ENCODE results near the gene CHD9. TPM values are rescaled to one million over a fixed set of nuclear protein-coding genes. Genes with fewer than 3 reads are reported as not detected.
A peak's percentile ranks its signal among the peaks of the same experiment; 100 is the strongest.

Gene CHD9
- total RNA-seq, 4 donors from 2014 or later: 46.9 to 174 (median 133) TPM

DNA sequence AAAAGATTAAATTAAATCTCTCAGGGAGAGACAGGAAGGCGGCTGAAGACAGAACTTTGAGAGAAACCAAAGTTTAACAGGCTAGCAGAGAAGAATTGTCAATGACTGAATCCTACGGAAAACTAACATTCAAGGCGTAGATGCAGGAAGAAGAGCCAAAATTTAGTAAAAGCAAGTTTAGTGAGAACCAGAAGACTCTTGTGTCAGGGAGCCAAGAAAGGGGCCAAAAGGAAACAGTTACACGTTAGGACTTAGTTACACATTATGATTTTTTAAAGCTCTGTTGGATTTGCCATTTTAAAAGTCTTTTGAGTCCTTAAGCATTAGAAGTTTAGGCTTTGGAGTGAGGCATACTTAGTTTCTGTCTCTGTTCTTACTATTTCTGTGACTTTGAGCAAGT lies 164.6 kb downstream of the CHD9 start:
- TF ChIP-seq, protein P1, sequence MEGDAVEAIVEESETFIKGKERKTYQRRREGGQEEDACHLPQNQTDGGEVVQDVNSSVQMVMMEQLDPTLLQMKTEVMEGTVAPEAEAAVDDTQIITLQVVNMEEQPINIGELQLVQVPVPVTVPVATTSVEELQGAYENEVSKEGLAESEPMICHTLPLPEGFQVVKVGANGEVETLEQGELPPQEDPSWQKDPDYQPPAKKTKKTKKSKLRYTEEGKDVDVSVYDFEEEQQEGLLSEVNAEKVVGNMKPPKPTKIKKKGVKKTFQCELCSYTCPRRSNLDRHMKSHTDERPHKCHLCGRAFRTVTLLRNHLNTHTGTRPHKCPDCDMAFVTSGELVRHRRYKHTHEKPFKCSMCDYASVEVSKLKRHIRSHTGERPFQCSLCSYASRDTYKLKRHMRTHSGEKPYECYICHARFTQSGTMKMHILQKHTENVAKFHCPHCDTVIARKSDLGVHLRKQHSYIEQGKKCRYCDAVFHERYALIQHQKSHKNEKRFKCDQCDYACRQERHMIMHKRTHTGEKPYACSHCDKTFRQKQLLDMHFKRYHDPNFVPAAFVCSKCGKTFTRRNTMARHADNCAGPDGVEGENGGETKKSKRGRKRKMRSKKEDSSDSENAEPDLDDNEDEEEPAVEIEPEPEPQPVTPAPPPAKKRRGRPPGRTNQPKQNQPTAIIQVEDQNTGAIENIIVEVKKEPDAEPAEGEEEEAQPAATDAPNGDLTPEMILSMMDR (IDR thresholded peaks at IDR 0.05): no peak
- TF ChIP-seq POLR2A (IDR thresholded peaks at IDR 0.05): no peak
- no peaks in the 10 kb centered on the region for H3K9me3 ChIP-seq
- no peaks in the 10 kb centered on the region for H3K27me3 ChIP-seq
- H3K4me3 ChIP-seq: no peak overlapping the region
- H3K4me1 ChIP-seq: peaks cover 0 to 10% of the 10 kb centered on the region in 2 donors
- intact Hi-C loops (cut with DNase I; ENCODE audit: low total_unique reads): no loop called here
- H3K36me3 ChIP-seq: no peaks in the 10 kb centered on the region
- no peak for DNase-seq
- peak overlapping the region in 1 of 2 donors; percentile 39 for H3K27ac ChIP-seq

DNA sequence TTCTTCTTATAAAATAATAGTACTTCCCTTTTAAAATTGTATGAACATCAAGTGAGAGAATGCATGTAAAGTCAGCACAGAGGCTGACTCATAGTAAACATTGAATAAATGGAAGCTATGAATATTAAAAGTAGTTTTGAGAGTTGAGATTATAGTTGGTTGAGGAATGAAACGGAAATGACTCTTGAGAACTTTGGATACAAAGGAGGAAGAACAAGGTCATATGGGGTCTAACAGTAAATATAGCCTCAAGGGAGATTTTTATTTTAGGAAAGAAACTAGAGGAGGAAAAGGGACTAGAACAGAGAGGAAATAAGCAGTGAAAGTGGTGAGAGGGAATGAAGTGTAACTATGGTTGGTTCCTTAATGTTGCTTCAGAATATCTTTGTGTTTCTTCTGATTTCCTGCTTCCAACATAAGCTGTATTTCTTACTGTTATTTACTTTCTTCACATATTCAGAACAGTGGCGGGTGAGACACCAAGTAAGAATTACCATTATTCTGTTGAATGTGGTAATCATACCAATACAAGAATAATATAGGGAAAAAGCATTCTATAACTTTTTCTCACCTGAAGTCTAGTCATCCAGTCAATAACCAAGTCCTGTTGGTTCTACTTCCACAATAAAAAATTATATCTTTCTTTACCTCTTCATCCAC lies 165.1 kb downstream of the CHD9 start:
- Histone ChIP-seq H3K27ac (peak overlapping the region in 1 of 2 donors; percentile 39), H3K4me1 (peaks cover 0 to 10% of the 10 kb centered on the region in 2 donors), H3K36me3 (no peaks in the 10 kb centered on the region), H3K9me3 (no peaks in the 10 kb centered on the region), H3K27me3 (no peaks in the 10 kb centered on the region), H3K4me3 (no peak overlapping the region)
- no peak for TF ChIP-seq POLR2A (IDR thresholded peaks at IDR 0.05)
- TF ChIP-seq, protein P1 (IDR thresholded peaks at IDR 0.05): no peak
- intact Hi-C loops (cut with DNase I; ENCODE audit: low total_unique reads): no loop called here
- DNase-seq: no peak

GRCh38 chr16:53220585-53220984 lies 165.8 kb downstream of the CHD9 start:
- Histone ChIP-seq H3K4me1 (peaks cover 0 to 10% of the 10 kb centered on the region in 2 donors), H3K4me3 (no peak overlapping the region), H3K27me3 (no peaks in the 10 kb centered on the region), H3K9me3 (no peaks in the 10 kb centered on the region), H3K27ac (peak overlapping the region in 1 of 2 donors; percentile 39), H3K36me3 (no peaks in the 10 kb centered on the region)
- no peak for DNase-seq
- intact Hi-C loops (cut with DNase I; ENCODE audit: low total_unique reads): no loop called here
- no peak for TF ChIP-seq POLR2A (IDR thresholded peaks at IDR 0.05)
- TF ChIP-seq, protein P1 (IDR thresholded peaks at IDR 0.05): peak in 2 of 4 experiments; percentile 22 to 28

GRCh38 chr16:53224951-53225533 lies 170.3 kb downstream of the CHD9 start:
- H3K27ac ChIP-seq: no peak overlapping the region
- H3K4me1 ChIP-seq: no peaks in the 10 kb centered on the region
- no peaks in the 10 kb centered on the region for H3K9me3 ChIP-seq
- no peaks in the 10 kb centered on the region for H3K27me3 ChIP-seq
- intact Hi-C loops (cut with DNase I; ENCODE audit: low total_unique reads): no loop called here
- H3K4me3 ChIP-seq: no peak overlapping the region
- peaks cover 0 to 2% of the 10 kb centered on the region in 2 donors for H3K36me3 ChIP-seq
- no peak for DNase-seq
- TF ChIP-seq POLR2A (IDR thresholded peaks at IDR 0.05): no peak
- TF ChIP-seq, protein P1 (IDR thresholded peaks at IDR 0.05): no peak

DNA sequence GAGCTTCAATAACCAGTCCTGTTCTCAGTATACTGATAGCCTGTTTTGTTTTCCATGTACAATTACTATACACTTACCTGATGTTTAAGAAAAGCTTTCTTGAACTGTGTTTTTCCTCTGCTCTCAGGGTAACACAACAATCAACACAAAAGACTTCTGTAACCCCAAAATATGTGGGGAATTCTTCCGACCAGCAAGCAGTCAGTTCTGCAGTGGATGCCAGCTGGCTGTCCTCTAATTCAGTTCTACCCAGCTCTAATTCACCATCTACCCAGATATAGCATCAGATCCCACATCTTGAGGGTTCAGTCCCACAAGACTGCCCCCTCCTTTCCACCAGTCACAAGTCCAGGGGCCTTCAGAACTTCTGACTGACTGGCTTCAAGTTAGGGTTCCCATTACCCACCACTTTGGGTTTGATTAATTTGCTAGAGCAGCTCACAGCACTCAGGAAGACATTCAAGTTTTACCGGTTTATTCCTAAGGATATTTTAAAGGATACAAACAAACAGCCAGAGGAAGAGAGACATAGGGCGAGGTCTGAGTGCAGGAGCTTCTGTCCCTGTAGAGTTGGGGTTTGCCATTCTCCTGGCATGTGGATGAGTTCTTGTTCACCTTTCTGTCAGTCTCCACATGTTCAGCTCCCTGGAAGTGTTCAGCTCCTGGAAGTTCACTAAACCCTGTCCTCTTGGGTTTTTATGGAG lies 178.2 kb downstream of the CHD9 start:
- intact Hi-C loops (cut with DNase I; ENCODE audit: low total_unique reads): no loop called here
- no peak for DNase-seq
- H3K9me3 ChIP-seq: no peaks in the 10 kb centered on the region
- H3K36me3 ChIP-seq: peaks cover 0 to 2% of the 10 kb centered on the region in 2 donors
- no peak overlapping the region for H3K4me3 ChIP-seq
- no peaks in the 10 kb centered on the region for H3K27me3 ChIP-seq
- H3K27ac ChIP-seq: no peak overlapping the region
- TF ChIP-seq, protein P1 (IDR thresholded peaks at IDR 0.05): no peak
- no peak for TF ChIP-seq POLR2A (IDR thresholded peaks at IDR 0.05)
- no peaks in the 10 kb centered on the region for H3K4me1 ChIP-seq
